Breast epithelium (tissue), 4 donors: ENCODE results near the gene AKAP3. TPM values are rescaled to one million over a fixed set of nuclear protein-coding genes. Genes with fewer than 3 reads are reported as not detected.

Experiments used
- DNase-seq, 2 donors: peaks; one replicate each; pipeline ENCODE4 v3.0.0-alpha.2; 2019; ENCODE audit warnings: low spot score in 2 of 2
- H3K27ac ChIP-seq, 2 donors: fragments of 200-600 bp; sonication (generic) in 1 of 2; one replicate each; pipeline ENCODE4 v1.5.1; 2016 to 2019; ENCODE audit warnings: mild to moderate bottlenecking in 1 of 2
- H3K27me3 ChIP-seq, 2 donors: fragments of 200-600 bp; sonication (generic) in 1 of 2; one replicate each; pipeline versions ENCODE4 v1.5.1 to v1.6.0; 2017 to 2019; ENCODE audit warnings: control low read depth in 1 of 2, mild to moderate bottlenecking in 1 of 2
- H3K36me3 ChIP-seq: fragments of 200-600 bp; one replicate; pipeline ENCODE4 v1.5.1; 2019
- H3K4me1 ChIP-seq, 2 donors: fragments of 200-600 bp; sonication (generic); one replicate each; pipeline ENCODE4 v1.5.1; 2016 to 2019; ENCODE audit warnings: control low read depth in 1 of 2
- H3K4me3 ChIP-seq, 3 donors: fragments of 200-600 bp; sonication (generic); 1 replicate in 2 of 3; 2 replicates in 1 of 3; pipeline ENCODE4 v1.5.1; 2016 to 2019; ENCODE audit warnings: mild to moderate bottlenecking in 3 of 3, moderate library complexity in 2 of 3
- H3K9me3 ChIP-seq, 2 donors: fragments of 200-600 bp; sonication (generic) in 1 of 2; one replicate each; pipeline ENCODE4 v1.5.1; 2016 to 2019; ENCODE audit warnings: control low read depth in 1 of 2
- CTCF ChIP-seq, 3 donors: fragments of 450-650 bp; IDR thresholded peaks; one replicate each; pipeline ENCODE4 v1.5.1; 2016 to 2017; ENCODE audit warnings: antibody characterized with exemption in 3 of 3, mild to moderate bottlenecking in 3 of 3, moderate library complexity in 3 of 3
- POLR2A ChIP-seq: fragments of 450-650 bp; IDR thresholded peaks from one replicate; pipeline ENCODE4 v1.6.1; 2016; ENCODE audit warnings: antibody characterized with exemption, mild to moderate bottlenecking, moderate library complexity
- POLR2AphosphoS5 ChIP-seq, 3 donors: sonication (generic); formaldehyde crosslinking; IDR thresholded peaks; one replicate each; pipeline ENCODE4 v1.6.1; 2017; ENCODE audit warnings: antibody characterized with exemption in 3 of 3
- intact Hi-C: fragments of 100-400 bp; cut with DNase I; formaldehyde crosslinking; loops from one replicate; pipeline ENCODE4 v1.15.1; 2023; ENCODE audit warnings: low total_unique reads
- total RNA-seq, 3 donors: library from RNA; depleted of rRNA; stranded (reverse); fragments of >200 nt; gene quantifications; one replicate each; pipeline ENCODE4 v1.1.0, GENCODE V29; 2016

AKAP3 gene
- 1 to 10 TPM in 2 of 3 donors, under 1 TPM in 1; 0.33 to 2.2 (median 2.2) TPM for total RNA-seq

- TF ChIP-seq POLR2A: no peak
- peak; percentile 37 to 83 (median 54) for TF ChIP-seq POLR2AphosphoS5 (IDR thresholded peaks at IDR 0.05)
- TF ChIP-seq CTCF (IDR thresholded peaks at IDR 0.05): no peak
- Histone ChIP-seq H3K27ac (peak within 1 kb of the TSS; percentile 89 to 93), H3K9me3 (no peaks in the 10 kb centered on the region), H3K27me3 (no peaks in the 10 kb centered on the region), H3K4me3 (peak within 1 kb of the TSS; percentile 72 to 93 (median 76)), H3K36me3 (no peaks in the 10 kb centered on the region), H3K4me1 (peaks cover 0 to 15% of the 10 kb centered on the region in 2 donors)
- DNase-seq: peak; percentile 62 to 75
- intact Hi-C loops: no loop called here
These were observed at the start of gene AKAP3, which contains the start of gene NDUFA9 for GRCh38 chr12:4648501-4649357. Gene AKAP3 (minus strand): TSS chr12:4649051. CDS start chr12:4638196, 10,855 bp downstream. Gene NDUFA9 (plus strand): TSS chr12:4649114. CDS start chr12:4649127, 13 bp downstream.

GRCh38 chr12:4690760-4691159 is 41.9 kb upstream of the AKAP3 start:
- Histone ChIP-seq H3K9me3 (no peaks in the 10 kb centered on the region), H3K36me3 (no peaks in the 10 kb centered on the region), H3K4me3 (no peak overlapping the region), H3K27me3 (no peaks in the 10 kb centered on the region), H3K27ac (no peak overlapping the region), H3K4me1 (no peaks in the 10 kb centered on the region)
- intact Hi-C loops: no loop called here
- no peak for DNase-seq
- TF ChIP-seq CTCF (IDR thresholded peaks at IDR 0.05) (no peak), POLR2AphosphoS5 (IDR thresholded peaks at IDR 0.05) (no peak), POLR2A (no peak)

- Histone ChIP-seq H3K36me3 (no peaks in the 10 kb centered on the region), H3K4me1 (no peaks in the 10 kb centered on the region), H3K27ac (no peak overlapping the region), H3K27me3 (no peaks in the 10 kb centered on the region), H3K9me3 (no peaks in the 10 kb centered on the region), H3K4me3 (no peak overlapping the region)
- TF ChIP-seq POLR2A (no peak), CTCF (IDR thresholded peaks at IDR 0.05) (no peak), POLR2AphosphoS5 (IDR thresholded peaks at IDR 0.05) (no peak)
- DNase-seq: no peak
- intact Hi-C loops: no loop called here
These were observed 36.5 kb upstream of the AKAP3 start for GRCh38 chr12:4685317-4685716.

- H3K4me1 ChIP-seq: no peaks in the 10 kb centered on the region
- no peak overlapping the region for H3K27ac ChIP-seq
- H3K9me3 ChIP-seq: no peaks in the 10 kb centered on the region
- H3K36me3 ChIP-seq: no peaks in the 10 kb centered on the region
- no peak overlapping the region for H3K4me3 ChIP-seq
- H3K27me3 ChIP-seq: no peaks in the 10 kb centered on the region
- TF ChIP-seq CTCF (IDR thresholded peaks at IDR 0.05): no peak
- no peak for TF ChIP-seq POLR2AphosphoS5 (IDR thresholded peaks at IDR 0.05)
- no peak for TF ChIP-seq POLR2A
- DNase-seq: no peak
- intact Hi-C loops: no loop called here
These were observed 32.9 kb upstream of the AKAP3 start for GRCh38 chr12:4681732-4682131.

GRCh38 chr12:4679711-4680110 is 30.9 kb upstream of the AKAP3 start:
- Histone ChIP-seq H3K4me1 (no peaks in the 10 kb centered on the region), H3K36me3 (no peaks in the 10 kb centered on the region), H3K27me3 (no peaks in the 10 kb centered on the region), H3K27ac (no peak overlapping the region), H3K4me3 (no peak overlapping the region), H3K9me3 (no peaks in the 10 kb centered on the region)
- no peak for DNase-seq
- intact Hi-C loops: no loop called here
- no peak for TF ChIP-seq POLR2A
- TF ChIP-seq POLR2AphosphoS5 (IDR thresholded peaks at IDR 0.05): no peak
- TF ChIP-seq CTCF (IDR thresholded peaks at IDR 0.05): no peak
